Astrocyte (in vitro differentiated cells and primary cell): ENCODE results near the gene WNT7A.

ENCODE experiments used
- CTCF ChIP-seq: IDR thresholded peaks from 2 replicates; pipeline ENCODE4 v1.5.1; 2011; ENCODE audit warnings: low read depth, mild to moderate bottlenecking, inconsistent platforms, low read length, moderate library complexity; ENCODE audit not compliant: insufficient read depth
- EZH2 ChIP-seq: IDR thresholded peaks from 2 replicates; pipeline ENCODE4 v1.6.1; 2012; ENCODE audit warnings: mild to moderate bottlenecking, low read length, inconsistent platforms; ENCODE audit not compliant: insufficient read depth

GRCh38 chr3:13783476-13783875, 96.4 kb downstream of the WNT7A start:
- TF ChIP-seq CTCF (no peak), EZH2 (no peak)
